Naive B cell (primary cell): Measurements from ENCODE around the gene TSLP. TPM values are rescaled to one million over a fixed set of nuclear protein-coding genes. Genes with fewer than 3 reads are reported as not detected.
A peak's percentile ranks its signal among the peaks of the same experiment; 100 is the strongest.

ENCODE experiments used
- ATAC-seq, 2 donors: fragments of 150-1000 bp; cut with Tn5 transposase; 2 replicates each; pipeline ENCODE4 v1.10.0; 2021; ENCODE audit warnings: low read depth in 2 of 2, mild to moderate bottlenecking in 2 of 2, moderate library complexity in 2 of 2
- DNase-seq: peaks from one replicate; pipeline ENCODE4 v3.0.0; 2022
- H3K27ac Mint-ChIP-seq, 6 donors: one replicate each; pipeline ENCODE4 v1.8.0; 2020 to 2022; ENCODE audit warnings: mild to moderate bottlenecking in 6 of 6, mixed read lengths in 6 of 6, moderate library complexity in 5 of 6, inconsistent platforms in 2 of 6
- H3K27me3 Mint-ChIP-seq, 3 donors: one replicate each; pipeline ENCODE4 v1.8.0; 2021 to 2022; ENCODE audit warnings: mixed read lengths in 3 of 3, mild to moderate bottlenecking in 1 of 3
- H3K36me3 Mint-ChIP-seq, 2 donors: one replicate each; pipeline ENCODE4 v1.8.0; 2020 to 2022; ENCODE audit warnings: mixed read lengths in 2 of 2, inconsistent platforms in 1 of 2, mild to moderate bottlenecking in 1 of 2
- H3K4me1 Mint-ChIP-seq, 3 donors: one replicate each; pipeline ENCODE4 v1.8.0; 2020 to 2022; ENCODE audit warnings: mixed read lengths in 3 of 3, inconsistent platforms in 1 of 3, mild to moderate bottlenecking in 1 of 3, moderate library complexity in 1 of 3
- H3K4me3 Mint-ChIP-seq, 8 donors: one replicate each; pipeline ENCODE4 v1.8.0; 2020 to 2022; ENCODE audit warnings: mild to moderate bottlenecking in 8 of 8, mixed read lengths in 8 of 8, moderate library complexity in 8 of 8, inconsistent platforms in 2 of 8
- H3K9me3 Mint-ChIP-seq, 7 donors: one replicate each; pipeline ENCODE4 v1.8.0; 2020 to 2022; ENCODE audit warnings: mixed read lengths in 7 of 7, mild to moderate bottlenecking in 5 of 7, inconsistent platforms in 2 of 7, moderate library complexity in 1 of 7
- polyA plus RNA-seq, 6 donors: library from polyadenylated mRNA; unstranded; fragments of 300-500 nt; fragmentation: Illumina TruSeq; gene quantifications; one replicate each; pipeline ENCODE4 v1.2.3, GENCODE V29; 2021; ENCODE audit warnings: low read depth in 6 of 6

The TSLP gene
- polyA plus RNA-seq, 6 donors from 2014 or later: not detected

DNA sequence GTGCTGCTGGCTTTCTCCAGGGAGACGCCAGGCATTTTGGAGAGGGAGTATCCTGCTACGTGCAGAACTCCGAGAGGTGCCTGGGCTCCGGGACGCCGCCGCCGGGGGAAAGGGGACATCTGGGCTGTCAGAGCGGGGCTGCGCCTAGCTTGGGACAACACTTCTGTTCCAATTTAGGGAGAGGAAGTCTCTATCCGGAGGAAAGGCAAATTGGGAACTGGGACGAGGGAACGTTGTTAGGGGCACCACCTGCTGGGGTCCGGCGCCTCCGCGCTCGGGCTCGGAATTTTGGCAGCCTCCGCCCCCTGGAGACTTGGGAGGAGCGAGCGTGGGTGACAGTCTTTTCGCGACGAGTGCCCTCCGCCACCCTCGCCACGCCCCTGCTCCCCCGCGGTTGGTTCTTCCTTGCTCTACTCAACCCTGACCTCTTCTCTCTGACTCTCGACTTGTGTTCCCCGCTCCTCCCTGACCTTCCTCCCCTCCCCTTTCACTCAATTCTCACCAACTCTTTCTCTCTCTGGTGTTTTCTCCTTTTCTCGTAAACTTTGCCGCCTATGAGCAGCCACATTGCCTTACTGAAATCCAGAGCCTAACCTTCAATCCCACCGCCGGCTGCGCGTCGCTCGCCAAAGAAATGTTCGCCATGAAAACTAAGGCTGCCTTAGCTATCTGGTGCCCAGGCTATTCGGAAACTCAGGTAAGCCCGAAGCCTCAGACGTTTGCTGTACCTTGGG, 1.6 kb downstream of the TSLP start:
- H3K4me3 Mint-ChIP-seq: peak overlapping the region; percentile 19 to 95 (median 84)
- H3K27ac Mint-ChIP-seq: peak overlapping the region in 2 of 6 donors; percentile 38 to 95
- peak; percentile 69 to 81 for ATAC-seq
- peaks cover 0 to 8% of the 10 kb centered on the region in 2 donors for H3K36me3 Mint-ChIP-seq
- H3K27me3 Mint-ChIP-seq: peaks cover 68 to 91% (median 81%) of the 10 kb centered on the region in 3 donors
- peak; percentile 15 for DNase-seq
- peaks cover 10 to 33% (median 11%) of the 10 kb centered on the region in 3 donors for H3K4me1 Mint-ChIP-seq
- peaks cover 0 to 4% (median 0%) of the 10 kb centered on the region in 7 donors for H3K9me3 Mint-ChIP-seq

DNA sequence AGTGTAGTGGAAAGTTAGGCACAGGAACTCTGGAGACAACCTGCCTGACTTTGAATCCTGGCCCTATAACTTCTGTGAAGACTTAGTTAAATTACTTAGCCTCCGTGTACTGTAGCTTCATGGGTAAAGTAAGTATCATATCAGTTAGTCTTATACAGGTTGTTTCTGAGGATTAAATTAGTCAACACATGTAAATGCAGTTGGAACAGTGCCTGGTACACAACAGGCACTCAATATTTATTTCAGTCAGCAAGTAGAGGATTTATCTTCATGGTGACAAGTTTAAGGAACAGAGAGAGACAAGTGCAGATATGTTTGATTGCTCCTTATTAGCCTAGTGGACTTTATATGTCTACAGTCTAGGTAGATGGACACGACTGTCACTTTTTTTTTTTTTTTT, 2.7 kb downstream of the TSLP start:
- DNase-seq (no peak), ATAC-seq (no peak)
- Mint-ChIP-seq H3K27me3 (peaks cover 65 to 87% (median 80%) of the 10 kb centered on the region in 3 donors), H3K36me3 (peaks cover 0 to 8% of the 10 kb centered on the region in 2 donors), H3K9me3 (peaks cover 0 to 4% (median 0%) of the 10 kb centered on the region in 7 donors), H3K4me3 (peak overlapping the region in 3 of 8 donors; percentile 38 to 81 (median 51)), H3K27ac (no peak overlapping the region), H3K4me1 (peaks cover 10 to 33% (median 11%) of the 10 kb centered on the region in 3 donors)

DNA sequence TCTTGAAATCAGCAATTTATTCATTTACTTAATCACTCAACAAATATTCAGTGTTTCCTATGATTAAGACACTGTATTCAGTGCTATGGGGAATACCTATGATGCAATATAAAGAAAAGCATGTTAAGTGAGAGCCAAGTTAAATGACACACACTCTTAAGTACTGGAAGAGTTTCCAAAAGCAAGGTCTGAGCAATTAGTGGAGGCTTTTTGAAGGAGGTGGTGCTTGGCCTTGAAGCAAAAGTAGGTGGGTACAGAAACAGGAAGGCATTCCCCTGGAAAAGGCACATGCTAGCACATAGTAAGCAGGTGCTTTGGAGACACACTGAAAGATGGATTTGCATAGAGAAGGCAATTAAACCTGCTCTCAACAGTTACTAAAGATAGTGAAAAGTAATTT, 4.0 kb downstream of the TSLP start:
- H3K27ac Mint-ChIP-seq: no peak overlapping the region
- peaks cover 59 to 79% (median 71%) of the 10 kb centered on the region in 3 donors for H3K27me3 Mint-ChIP-seq
- peaks cover 0 to 8% of the 10 kb centered on the region in 2 donors for H3K36me3 Mint-ChIP-seq
- H3K9me3 Mint-ChIP-seq: peaks cover 0 to 4% (median 0%) of the 10 kb centered on the region in 7 donors
- peaks cover 10 to 26% (median 11%) of the 10 kb centered on the region in 3 donors for H3K4me1 Mint-ChIP-seq
- no peak overlapping the region for H3K4me3 Mint-ChIP-seq
- ATAC-seq: no peak
- DNase-seq: no peak

DNA sequence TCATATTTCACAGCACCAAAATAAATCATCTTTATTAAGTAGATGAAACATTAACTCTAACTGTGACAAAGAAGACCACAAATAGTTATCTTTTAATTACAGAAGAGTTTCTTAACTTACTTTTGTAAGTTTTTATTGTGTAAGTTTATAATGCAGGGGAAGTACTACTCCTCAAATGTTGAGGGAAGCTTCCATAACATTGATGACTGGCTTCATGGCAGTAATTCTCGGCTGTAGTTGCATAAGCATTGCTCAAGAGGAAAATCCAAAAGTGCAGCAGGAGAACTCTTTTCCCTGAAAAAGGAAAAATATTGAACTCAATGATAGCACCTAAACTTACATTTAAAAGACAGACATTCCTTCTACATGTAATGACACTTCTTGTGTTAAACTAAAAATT, 4.6 kb downstream of the TSLP start:
- ATAC-seq: no peak
- Mint-ChIP-seq H3K36me3 (peaks cover 0 to 8% of the 10 kb centered on the region in 2 donors), H3K27me3 (peaks cover 53 to 79% (median 65%) of the 10 kb centered on the region in 3 donors), H3K9me3 (peaks cover 0 to 4% (median 0%) of the 10 kb centered on the region in 7 donors), H3K4me3 (no peak overlapping the region), H3K27ac (no peak overlapping the region), H3K4me1 (peaks cover 10 to 21% (median 11%) of the 10 kb centered on the region in 3 donors)
- no peak for DNase-seq

DNA sequence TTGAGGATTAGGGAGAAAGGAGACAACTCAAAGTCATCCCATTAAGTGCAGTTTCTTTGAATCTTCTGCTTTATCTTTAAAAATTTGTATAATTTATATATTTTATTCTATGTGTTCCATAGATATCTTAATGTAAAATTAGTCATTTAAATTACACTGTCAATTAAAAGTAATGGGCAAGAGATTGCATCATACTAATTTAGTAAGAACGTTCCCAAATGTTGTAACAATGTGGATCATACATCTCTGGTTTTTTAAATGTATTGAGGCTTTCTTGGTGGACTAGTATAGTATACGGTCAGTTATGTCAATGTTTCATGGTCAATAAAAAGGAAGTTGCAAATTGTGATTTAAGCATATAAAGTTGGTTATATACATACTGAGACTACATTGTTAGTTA, 6.2 kb downstream of the TSLP start:
- no peak for DNase-seq
- Mint-ChIP-seq H3K4me3 (no peak overlapping the region), H3K9me3 (peaks cover 0 to 7% (median 0%) of the 10 kb centered on the region in 7 donors), H3K27me3 (peaks cover 43 to 78% (median 62%) of the 10 kb centered on the region in 3 donors), H3K27ac (no peak overlapping the region), H3K36me3 (peaks cover 0 to 8% of the 10 kb centered on the region in 2 donors), H3K4me1 (peaks cover 9 to 14% (median 10%) of the 10 kb centered on the region in 3 donors)
- ATAC-seq: no peak

DNA sequence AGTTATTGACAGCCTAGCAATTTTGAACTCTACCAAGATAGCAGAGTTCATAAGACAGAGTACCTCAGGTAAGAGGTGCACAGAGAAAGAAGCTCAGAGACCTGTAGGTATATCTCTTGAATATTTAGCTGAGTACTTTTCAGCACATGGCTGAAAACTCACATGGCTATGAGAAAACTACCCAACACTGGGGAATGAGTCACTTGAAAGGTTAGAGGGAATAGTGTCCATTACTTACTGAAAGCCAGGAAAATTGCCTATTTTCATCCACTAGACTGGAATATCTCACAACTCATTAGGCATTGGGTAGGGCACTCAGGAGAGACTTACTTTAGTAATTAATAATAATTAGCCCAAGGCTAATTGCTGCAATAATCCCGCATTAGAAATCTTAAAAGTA, 8.3 kb downstream of the TSLP start:
- Mint-ChIP-seq H3K9me3 (peaks cover 0 to 4% (median 0%) of the 10 kb centered on the region in 7 donors), H3K4me1 (no peaks in the 10 kb centered on the region), H3K27me3 (peaks cover 40 to 61% (median 50%) of the 10 kb centered on the region in 3 donors), H3K36me3 (no peaks in the 10 kb centered on the region), H3K27ac (no peak overlapping the region), H3K4me3 (no peak overlapping the region)
- no peak for ATAC-seq
- no peak for DNase-seq

DNA sequence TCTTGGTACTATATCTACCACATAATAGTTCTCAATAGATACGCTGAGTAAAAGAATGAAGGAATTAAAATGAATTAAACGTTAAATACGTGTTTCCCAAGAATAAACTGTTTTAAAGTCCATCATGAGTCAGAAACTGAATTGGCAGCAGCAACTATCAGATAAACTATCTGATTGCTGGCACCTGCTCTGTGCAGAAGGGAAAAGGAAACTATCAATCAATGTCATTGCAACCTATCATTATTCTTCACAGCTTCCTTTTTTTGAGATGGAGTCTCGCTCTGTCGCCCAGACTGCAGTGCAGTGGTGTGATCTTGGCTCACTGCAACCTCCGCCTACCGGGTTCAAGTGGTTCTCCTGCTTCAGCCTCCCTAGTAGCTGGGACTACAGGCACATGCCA, 11.8 kb downstream of the TSLP start:
- ATAC-seq (peak; percentile 27 to 45), DNase-seq (no peak)
- no peaks in the 10 kb centered on the region for H3K4me1 Mint-ChIP-seq
- H3K4me3 Mint-ChIP-seq: no peak overlapping the region
- H3K27me3 Mint-ChIP-seq: peaks cover 24 to 35% (median 28%) of the 10 kb centered on the region in 3 donors
- no peaks in the 10 kb centered on the region for H3K36me3 Mint-ChIP-seq
- H3K9me3 Mint-ChIP-seq: peaks cover 0 to 4% (median 0%) of the 10 kb centered on the region in 7 donors
- H3K27ac Mint-ChIP-seq: no peak overlapping the region

DNA sequence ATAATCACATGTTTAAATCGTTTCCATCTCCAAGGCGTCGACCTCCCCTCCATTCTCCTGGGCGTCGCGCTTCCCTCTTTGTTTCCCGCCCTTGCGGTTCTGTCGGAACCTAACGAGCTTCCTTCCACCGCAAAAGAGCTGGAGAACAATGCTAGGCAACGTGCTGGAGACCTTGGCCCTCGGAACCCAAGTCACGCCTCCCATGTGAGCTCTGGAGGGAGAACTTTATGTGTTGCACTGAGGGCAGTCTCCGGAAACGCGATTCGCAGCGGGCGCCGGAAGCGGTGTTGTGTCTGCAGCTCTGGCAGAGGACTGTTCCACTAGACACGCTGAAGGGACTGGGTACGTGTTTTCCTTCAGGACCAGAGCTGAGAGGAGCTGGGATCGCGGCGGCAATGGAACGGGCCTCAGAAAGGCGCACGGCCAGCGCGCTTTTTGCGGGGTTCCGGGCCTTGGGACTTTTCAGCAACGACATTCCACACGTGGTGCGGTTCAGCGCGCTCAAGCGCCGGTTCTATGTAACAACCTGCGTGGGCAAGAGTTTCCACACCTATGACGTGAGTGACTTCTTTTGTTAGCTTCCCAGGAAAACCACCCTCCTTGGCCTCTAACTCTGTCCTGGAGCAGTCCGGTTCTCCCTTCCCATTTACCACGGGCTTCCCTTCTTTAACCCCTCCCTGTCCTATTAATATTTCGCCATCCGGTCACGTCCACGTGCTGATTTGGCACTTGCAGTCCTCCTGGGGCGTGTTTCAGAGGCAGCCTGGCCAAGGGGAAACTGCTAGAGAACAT, 20.7 kb downstream of the TSLP start, which contains the start of gene WDR36:
Gene WDR36, plus strand, starts transcription at position 287 of the 792 bp plus-strand sequence. Its CDS starts 109 bp downstream, at position 396.
- peak; percentile 89 to 91 for ATAC-seq
- peak within 1 kb of the TSS; percentile 93 to 99 (median 98) for H3K4me3 Mint-ChIP-seq

DNA sequence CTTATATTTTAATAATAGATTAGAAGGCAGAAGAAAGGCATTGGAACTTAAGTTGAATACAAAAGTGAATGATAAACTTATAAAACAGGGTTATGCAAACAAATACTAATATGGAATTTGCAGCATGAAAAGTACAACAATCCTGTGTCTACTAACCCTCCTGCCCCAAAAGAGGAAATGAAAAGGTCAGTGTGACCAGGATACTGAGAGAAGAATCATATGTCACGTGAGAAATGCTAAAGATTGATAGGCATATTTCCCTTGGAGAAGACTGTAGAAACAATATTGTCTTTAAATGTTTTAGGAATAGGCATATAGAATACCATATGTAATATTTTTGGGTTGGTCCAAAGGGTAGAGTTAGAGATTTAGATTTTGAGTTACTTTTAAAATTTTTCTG, 24.5 kb downstream of the TSLP start:
- H3K9me3 Mint-ChIP-seq: peaks cover 0 to 3% (median 0%) of the 10 kb centered on the region in 7 donors

More for the DNA sequence above, 20.7 kb downstream of the TSLP start, which contains the start of gene WDR36:
- Mint-ChIP-seq H3K27me3 (peaks cover 0 to 18% (median 4%) of the 10 kb centered on the region in 3 donors), H3K36me3 (peaks cover 0 to 7% of the 10 kb centered on the region in 2 donors), H3K9me3 (peaks cover 0 to 3% (median 0%) of the 10 kb centered on the region in 7 donors), H3K27ac (peak within 1 kb of the TSS; percentile 95 to 99 (median 96)), H3K4me1 (peaks cover 22 to 29% (median 27%) of the 10 kb centered on the region in 3 donors)
- DNase-seq: peak; percentile 84

DNA sequence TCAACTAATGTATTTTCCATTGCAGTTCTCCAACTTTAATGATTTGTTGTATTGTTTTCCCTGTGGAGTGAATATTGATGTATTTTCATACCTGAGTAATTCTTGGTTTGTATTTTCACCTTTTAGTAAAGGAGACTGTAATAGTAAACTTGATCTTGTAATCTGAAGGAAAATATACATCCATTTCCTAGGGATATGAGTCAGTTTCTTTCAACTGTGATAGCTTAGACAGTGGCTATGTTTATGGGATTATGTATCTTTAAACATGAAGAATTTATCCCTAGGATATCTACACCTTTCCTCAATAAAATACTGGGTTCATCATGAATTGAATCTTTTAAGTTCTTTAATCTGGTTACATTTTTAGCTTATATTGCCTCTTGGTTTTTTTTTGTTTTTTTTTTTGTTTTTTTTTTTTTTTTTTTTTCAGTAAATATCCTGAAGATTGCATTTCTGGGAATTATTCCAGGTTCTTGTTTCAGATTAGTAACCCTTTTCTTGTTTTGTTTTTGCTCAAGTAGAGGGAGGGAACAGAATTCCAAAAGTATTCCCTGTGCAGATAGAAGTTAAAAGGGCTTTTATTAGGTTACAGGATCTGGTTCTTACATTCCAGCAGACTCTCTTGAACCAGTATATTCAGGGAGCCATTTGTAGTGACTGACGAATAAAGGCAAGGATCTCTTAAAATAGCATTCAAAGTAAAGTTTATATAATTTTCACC, 27.7 kb downstream of the TSLP start:
- no peak overlapping the region for H3K27ac Mint-ChIP-seq
- no peak overlapping the region for H3K4me3 Mint-ChIP-seq
- H3K27me3 Mint-ChIP-seq: no peaks in the 10 kb centered on the region
- peaks cover 13 to 14% of the 10 kb centered on the region in 2 donors for H3K36me3 Mint-ChIP-seq
- peaks cover 0 to 9% (median 5%) of the 10 kb centered on the region in 3 donors for H3K4me1 Mint-ChIP-seq
- H3K9me3 Mint-ChIP-seq: no peaks in the 10 kb centered on the region
- no peak for DNase-seq
- ATAC-seq: no peak

More for the DNA sequence above, 24.5 kb downstream of the TSLP start:
- H3K4me1 Mint-ChIP-seq: peaks cover 22 to 32% (median 29%) of the 10 kb centered on the region in 3 donors
- DNase-seq (no peak), ATAC-seq (no peak)
- H3K4me3 Mint-ChIP-seq: no peak overlapping the region
- H3K27me3 Mint-ChIP-seq: peaks cover 0 to 4% (median 0%) of the 10 kb centered on the region in 3 donors
- H3K36me3 Mint-ChIP-seq: peaks cover 7% of the 10 kb centered on the region in 2 donors
- H3K27ac Mint-ChIP-seq: no peak overlapping the region

DNA sequence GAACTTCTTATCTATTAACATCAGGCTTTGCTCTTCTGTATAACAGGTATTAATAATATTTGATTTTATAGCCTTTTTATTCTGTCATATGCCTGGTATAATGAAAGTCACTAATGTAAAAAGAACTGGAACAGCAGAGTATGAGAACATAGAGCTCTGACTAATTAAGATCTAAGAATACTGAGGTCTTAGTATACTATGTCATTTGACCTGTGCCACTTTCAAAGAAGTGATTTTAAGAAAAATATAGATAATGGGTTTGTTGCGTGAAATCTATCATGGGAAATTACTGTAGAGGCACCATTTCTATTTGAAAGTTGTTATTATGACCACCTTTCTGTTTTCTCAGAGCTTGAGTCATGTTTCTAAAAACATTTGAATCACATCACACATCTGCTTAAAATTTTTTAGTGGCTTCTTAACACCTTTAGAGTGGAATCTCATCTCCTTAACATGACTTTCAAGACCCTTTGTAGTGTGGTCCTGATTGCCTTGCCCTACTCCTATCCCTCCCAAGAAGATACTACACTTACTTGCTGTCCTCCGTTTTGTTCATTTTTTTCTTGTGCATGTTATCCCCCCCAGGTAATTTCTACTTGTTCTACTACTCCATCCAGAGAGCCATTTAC, 34.9 kb downstream of the TSLP start:
- no peak for ATAC-seq
- no peak overlapping the region for H3K4me3 Mint-ChIP-seq
- peaks cover 12 to 30% of the 10 kb centered on the region in 2 donors for H3K36me3 Mint-ChIP-seq
- no peak for DNase-seq
- H3K9me3 Mint-ChIP-seq: no peaks in the 10 kb centered on the region
- H3K27me3 Mint-ChIP-seq: no peaks in the 10 kb centered on the region
- no peaks in the 10 kb centered on the region for H3K4me1 Mint-ChIP-seq
- no peak overlapping the region for H3K27ac Mint-ChIP-seq

DNA sequence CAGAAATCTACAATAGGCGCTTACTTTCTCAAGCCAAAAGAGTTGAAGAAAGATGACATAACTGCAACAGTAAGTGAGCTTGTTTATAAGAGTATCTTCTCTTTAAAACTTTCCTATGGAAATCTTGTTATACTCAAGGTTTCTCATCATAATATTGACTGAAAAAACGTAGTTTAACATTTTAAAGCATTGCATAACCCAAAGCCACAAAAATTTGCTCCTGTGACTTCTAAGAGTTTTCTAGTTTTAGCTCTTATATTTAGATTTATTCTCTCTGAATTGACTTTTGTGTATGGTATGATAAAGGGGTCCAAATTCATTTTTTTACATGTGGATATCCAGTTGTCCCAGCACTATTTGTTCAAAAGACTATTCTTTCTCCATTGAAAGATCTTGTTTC, 35.9 kb downstream of the TSLP start:
- Mint-ChIP-seq H3K9me3 (no peaks in the 10 kb centered on the region), H3K27ac (no peak overlapping the region), H3K36me3 (peaks cover 16 to 30% of the 10 kb centered on the region in 2 donors), H3K27me3 (no peaks in the 10 kb centered on the region), H3K4me1 (no peaks in the 10 kb centered on the region), H3K4me3 (no peak overlapping the region)
- DNase-seq (no peak), ATAC-seq (no peak)
